IPS-NIHi11 (cell line): Measurements from ENCODE around the gene AOC3.

Experiments used
- DNase-seq: peaks from one replicate; pipeline ENCODE4 v3.0.0; 2012; ENCODE audit warnings: mixed read lengths, low spot score

Gene AOC3

GRCh38 chr17:42850954-42851353 lies at the start of gene AOC3:
AOC3 (plus strand) TSS chr17:42851199; CDS start chr17:42851344, 145 bp downstream.
- no peak for DNase-seq

- no peak for DNase-seq
Measured at GRCh38 chr17:42803074-42803883, 47.7 kb upstream of the AOC3 start.

- DNase-seq: no peak
Measured at GRCh38 chr17:42804918-42805367, 46.1 kb upstream of the AOC3 start.

GRCh38 chr17:42806249-42806648 lies 44.8 kb upstream of the AOC3 start:
- DNase-seq: no peak

GRCh38 chr17:42809250-42809649 lies 41.7 kb upstream of the AOC3 start:
- DNase-seq: no peak

- DNase-seq: no peak
Measured at GRCh38 chr17:42814633-42815399, 36.2 kb upstream of the AOC3 start.

GRCh38 chr17:42817866-42818265 lies 33.1 kb upstream of the AOC3 start:
- DNase-seq: no peak

GRCh38 chr17:42818379-42818778 lies 32.6 kb upstream of the AOC3 start:
- DNase-seq: no peak

GRCh38 chr17:42819939-42820535 lies 31.0 kb upstream of the AOC3 start:
- peak; percentile 78 for DNase-seq

- DNase-seq: no peak
Measured at GRCh38 chr17:42821176-42821575, 29.8 kb upstream of the AOC3 start.

- no peak for DNase-seq
Measured at GRCh38 chr17:42827472-42827871, 23.5 kb upstream of the AOC3 start.

- no peak for DNase-seq
Measured at GRCh38 chr17:42830971-42831370, 20.0 kb upstream of the AOC3 start.

GRCh38 chr17:42832213-42832933 lies 18.6 kb upstream of the AOC3 start:
- DNase-seq: no peak

GRCh38 chr17:42832934-42833766 lies 17.8 kb upstream of the AOC3 start, which contains the start of gene PSME3:
PSME3 (plus strand) TSS chr17:42833397; CDS start chr17:42833632, 235 bp downstream.
- peak; percentile 97 for DNase-seq

GRCh38 chr17:42833767-42834422 lies 17.1 kb upstream of the AOC3 start:
- DNase-seq: no peak

GRCh38 chr17:42835732-42836131 lies 15.3 kb upstream of the AOC3 start:
- no peak for DNase-seq

- no peak for DNase-seq
Measured at GRCh38 chr17:42841975-42842685, 8.9 kb upstream of the AOC3 start.

- peak; percentile 84 for DNase-seq
Measured at GRCh38 chr17:42843358-42843934, 7.6 kb upstream of the AOC3 start.

- DNase-seq: no peak
Measured at GRCh38 chr17:42844271-42844670, 6.7 kb upstream of the AOC3 start, which contains the start of gene AOC2. AOC2 (plus strand) TSS chr17:42844580; CDS start chr17:42844627, 47 bp downstream.
